K562 (cell line): ENCODE data around the gene SLC10A3.
A peak's percentile ranks its signal among the peaks of the same experiment; 100 is the strongest.

Experiments used
- ELF4 ChIP-seq: fragments of 450-650 bp; formaldehyde crosslinking; IDR thresholded peaks from 2 replicates; pipeline ENCODE4 v1.4.0; 2022; ENCODE audit warnings: missing genetic modification characterization
- EZH2 ChIP-seq: IDR thresholded peaks from 2 replicates; pipeline ENCODE4 v1.6.1; 2012; ENCODE audit warnings: low read depth, mild to moderate bottlenecking, inconsistent platforms, low read length, borderline replicate concordance
- POLR2A ChIP-seq: fragments of 450-650 bp; conservative IDR thresholded peaks from 2 replicates; pipeline ENCODE4 v1.6.1; 2016
- TFAM ChIP-seq: fragments of 250-450 bp; sonication (Bioruptor Pico); conservative IDR thresholded peaks from 2 replicates; pipeline ENCODE4 v1.5.0; 2021; ENCODE audit warnings: mild to moderate bottlenecking, moderate library complexity
- ZBTB8A ChIP-seq: fragments of 450-650 bp; IDR thresholded peaks from 2 replicates; pipeline ENCODE4 v1.6.1; 2018; ENCODE audit warnings: mild to moderate bottlenecking, moderate library complexity; ENCODE audit not compliant: partially characterized antibody

DNA sequence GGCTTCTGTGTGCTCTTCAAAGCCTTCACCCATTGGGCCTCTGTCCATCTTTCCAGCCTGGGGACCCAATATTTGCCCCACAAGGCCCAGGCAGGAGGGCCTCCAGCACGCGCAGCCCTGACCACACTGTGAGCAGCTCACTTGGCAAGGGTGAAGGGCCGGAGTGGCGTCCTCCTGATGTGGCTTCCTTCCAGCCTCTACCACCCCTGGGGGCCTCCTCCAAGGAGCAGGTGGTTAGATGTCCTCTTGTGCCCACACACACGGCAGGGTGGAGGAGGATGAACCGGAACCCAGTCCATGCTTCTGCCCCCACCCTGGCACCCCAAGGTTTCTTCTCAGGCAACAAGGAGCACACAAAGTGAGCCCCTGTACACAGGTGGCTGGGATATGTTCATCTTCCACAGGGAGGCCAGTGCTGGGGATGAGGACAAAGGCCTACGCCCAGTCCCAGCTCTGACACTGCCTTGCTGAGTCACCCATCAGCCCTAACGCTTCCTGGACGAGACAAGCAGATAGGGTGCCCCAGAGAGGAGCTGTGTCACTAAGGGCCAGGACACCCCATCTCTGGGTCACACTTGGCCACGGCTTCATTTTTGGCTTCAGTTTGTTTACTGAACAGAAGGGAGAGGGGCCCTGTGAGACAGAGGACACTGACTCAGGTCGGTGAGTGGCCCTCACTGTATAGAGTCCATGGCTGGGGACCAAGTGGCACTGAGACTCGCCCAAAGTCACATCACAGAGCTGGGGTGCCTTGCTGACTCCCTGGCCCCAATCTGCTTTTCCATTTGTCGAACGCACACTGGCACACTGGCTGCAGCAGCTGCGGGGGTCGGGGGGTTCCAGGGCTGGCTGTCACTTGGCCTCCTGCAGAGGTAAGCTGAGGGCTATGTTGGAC is 5.9 kb downstream of the SLC10A3 start:
- TF ChIP-seq ELF4 (CRISPR knock-in tag) (no peak), ZBTB8A (no peak), EZH2 (no peak), POLR2A (peak; percentile 71), TFAM (CRISPR knock-in tag) (no peak)
